Epithelial cell of umbilical artery (primary cell): Measurements from ENCODE around the gene C15orf39. TPM values are rescaled to one million over a fixed set of nuclear protein-coding genes. Genes with fewer than 3 reads are reported as not detected.

Experiments used
- total RNA-seq: library from RNA; depleted of rRNA; stranded (reverse); fragments of >200 nt; gene quantifications from 2 replicates; pipeline ENCODE4 v1.2.3, GENCODE V29; 2014

C15orf39 gene
- 4.0 and 9.4 TPM in 2 replicates for total RNA-seq

GRCh38 chr15:75201616-75202250 is at the start of gene C15orf39:
TSS of gene C15orf39 (plus strand) at chr15:75201882. CDS start at chr15:75206049, 4,167 bp downstream.

GRCh38 chr15:75258034-75258433 is 56.4 kb downstream of the C15orf39 start, which contains the start of gene GOLGA6C:
TSS of gene GOLGA6C (plus strand) at chr15:75258334. CDS start at chr15:75258599, 265 bp downstream.

Other genes with a start within 250 kb of the C15orf39 start
- gene RPP25, start 245.1 kb upstream of the C15orf39 start, total RNA-seq, result 11.0 and 14.7 TPM in 2 replicates
- 2.6 and 9.4 TPM in 2 replicates for gene SCAMP5, start 206.3 kb upstream of the C15orf39 start, total RNA-seq
- 8.8 and 18.2 TPM in 2 replicates for gene PPCDC, start 178.3 kb upstream of the C15orf39 start, total RNA-seq
- not detected in 2 replicates for gene GOLGA6C, start 56.5 kb downstream of the C15orf39 start, total RNA-seq
- not detected in 2 replicates for gene GOLGA6D, start 81.0 kb downstream of the C15orf39 start, total RNA-seq
- gene COMMD4, start 134.2 kb downstream of the C15orf39 start, total RNA-seq, result 87.7 and 91.5 TPM in 2 replicates
- 13.3 and 17.5 TPM in 2 replicates for gene NEIL1, start 145.2 kb downstream of the C15orf39 start, total RNA-seq
- gene MAN2C1, start 166.7 kb downstream of the C15orf39 start, total RNA-seq, result 111 and 117 TPM in 2 replicates
- gene SIN3A, start 249.8 kb downstream of the C15orf39 start, total RNA-seq, result 14.6 and 22.9 TPM in 2 replicates